Measurements from ENCODE around the gene TPRG1. TPM values are rescaled to one million over a fixed set of nuclear protein-coding genes. Genes with fewer than 3 reads are reported as not detected.
A peak's percentile ranks its signal among the peaks of the same experiment; 100 is the strongest.

The TPRG1 gene, protein sequence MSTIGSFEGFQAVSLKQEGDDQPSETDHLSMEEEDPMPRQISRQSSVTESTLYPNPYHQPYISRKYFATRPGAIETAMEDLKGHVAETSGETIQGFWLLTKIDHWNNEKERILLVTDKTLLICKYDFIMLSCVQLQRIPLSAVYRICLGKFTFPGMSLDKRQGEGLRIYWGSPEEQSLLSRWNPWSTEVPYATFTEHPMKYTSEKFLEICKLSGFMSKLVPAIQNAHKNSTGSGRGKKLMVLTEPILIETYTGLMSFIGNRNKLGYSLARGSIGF
- total RNA-seq = 1.9 to 3.3 TPM (median 2.4 TPM) in 3 replicates

DNA sequence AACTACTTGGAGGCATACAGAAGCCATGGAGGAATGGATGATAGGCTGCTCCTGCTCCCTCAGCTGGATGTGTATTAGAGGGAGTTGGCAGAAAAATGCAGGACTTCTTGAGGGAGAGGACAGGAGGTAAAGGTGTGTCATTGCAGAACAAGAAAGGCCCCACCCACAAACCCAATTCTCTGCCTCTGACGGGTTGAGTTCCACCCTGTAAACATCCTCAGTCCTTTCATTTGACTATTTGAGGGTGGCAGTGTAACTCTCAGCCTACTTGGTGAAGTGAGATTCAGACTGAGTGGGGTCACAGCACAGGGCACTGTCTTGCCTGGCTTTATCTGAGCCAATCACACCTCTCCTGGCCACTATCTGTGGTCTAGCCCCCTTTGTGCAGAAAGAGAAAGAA, at the start of gene TPRG1:
Gene TPRG1 (plus strand): TSS at position 265 of the 400 bp plus-strand sequence. CDS start 35,414 bp downstream, outside the sequence.
- Mint-ChIP-seq H3K36me3 (no peaks in the 10 kb centered on the region), H3K4me3 (no peak within 1 kb of the TSS)

DNA sequence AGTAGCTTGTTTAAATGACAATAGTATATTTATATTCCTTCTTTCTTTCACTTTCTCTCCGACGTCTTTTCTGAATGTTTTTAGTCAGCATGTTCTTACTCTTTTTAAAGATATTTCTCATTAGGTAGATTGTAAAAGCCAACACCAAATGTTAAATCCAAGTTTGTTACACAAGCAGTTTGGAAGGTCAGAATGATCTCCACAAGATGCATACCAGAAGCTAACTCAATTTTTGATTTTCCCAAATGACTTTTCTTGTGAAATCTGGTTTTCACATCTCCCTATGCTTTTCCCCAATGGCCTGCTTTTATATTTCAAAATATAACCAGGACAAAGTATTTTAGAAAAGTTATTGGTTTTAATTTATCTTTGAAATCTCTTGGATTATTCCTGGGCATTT, 49.7 kb upstream of the TPRG1 start:
- DNase-seq (ENCODE audit: low spot score in 2 of 2, unreplicated experiment in 2 of 2) = no peak
- TF ChIP-seq, protein P1, sequence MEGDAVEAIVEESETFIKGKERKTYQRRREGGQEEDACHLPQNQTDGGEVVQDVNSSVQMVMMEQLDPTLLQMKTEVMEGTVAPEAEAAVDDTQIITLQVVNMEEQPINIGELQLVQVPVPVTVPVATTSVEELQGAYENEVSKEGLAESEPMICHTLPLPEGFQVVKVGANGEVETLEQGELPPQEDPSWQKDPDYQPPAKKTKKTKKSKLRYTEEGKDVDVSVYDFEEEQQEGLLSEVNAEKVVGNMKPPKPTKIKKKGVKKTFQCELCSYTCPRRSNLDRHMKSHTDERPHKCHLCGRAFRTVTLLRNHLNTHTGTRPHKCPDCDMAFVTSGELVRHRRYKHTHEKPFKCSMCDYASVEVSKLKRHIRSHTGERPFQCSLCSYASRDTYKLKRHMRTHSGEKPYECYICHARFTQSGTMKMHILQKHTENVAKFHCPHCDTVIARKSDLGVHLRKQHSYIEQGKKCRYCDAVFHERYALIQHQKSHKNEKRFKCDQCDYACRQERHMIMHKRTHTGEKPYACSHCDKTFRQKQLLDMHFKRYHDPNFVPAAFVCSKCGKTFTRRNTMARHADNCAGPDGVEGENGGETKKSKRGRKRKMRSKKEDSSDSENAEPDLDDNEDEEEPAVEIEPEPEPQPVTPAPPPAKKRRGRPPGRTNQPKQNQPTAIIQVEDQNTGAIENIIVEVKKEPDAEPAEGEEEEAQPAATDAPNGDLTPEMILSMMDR (IDR thresholded peaks at IDR 0.05; ENCODE audit: unreplicated experiment) = no peak
- H3K27me3 Mint-ChIP-seq (ENCODE audit: low read depth) = no peaks in the 10 kb centered on the region
- H3K27ac Mint-ChIP-seq = peak overlapping the region; percentile 47
- peaks cover 3% of the 10 kb centered on the region for H3K36me3 Mint-ChIP-seq
- peaks cover 12% of the 10 kb centered on the region for H3K9me3 Mint-ChIP-seq
- H3K4me3 Mint-ChIP-seq = no peak overlapping the region
- H3K4me1 Mint-ChIP-seq = peaks cover 38% of the 10 kb centered on the region

More for the DNA sequence above, at the start of gene TPRG1:
- no peak for DNase-seq (ENCODE audit: low spot score in 2 of 2, unreplicated experiment in 2 of 2)
- TF ChIP-seq, protein P1 (IDR thresholded peaks at IDR 0.05; ENCODE audit: unreplicated experiment) = no peak
- H3K9me3 Mint-ChIP-seq = peaks cover 4% of the 10 kb centered on the region
- no peaks in the 10 kb centered on the region for H3K4me1 Mint-ChIP-seq
- no peak within 1 kb of the TSS for H3K27ac Mint-ChIP-seq
- peaks cover 2% of the 10 kb centered on the region for H3K27me3 Mint-ChIP-seq (ENCODE audit: low read depth)

DNA sequence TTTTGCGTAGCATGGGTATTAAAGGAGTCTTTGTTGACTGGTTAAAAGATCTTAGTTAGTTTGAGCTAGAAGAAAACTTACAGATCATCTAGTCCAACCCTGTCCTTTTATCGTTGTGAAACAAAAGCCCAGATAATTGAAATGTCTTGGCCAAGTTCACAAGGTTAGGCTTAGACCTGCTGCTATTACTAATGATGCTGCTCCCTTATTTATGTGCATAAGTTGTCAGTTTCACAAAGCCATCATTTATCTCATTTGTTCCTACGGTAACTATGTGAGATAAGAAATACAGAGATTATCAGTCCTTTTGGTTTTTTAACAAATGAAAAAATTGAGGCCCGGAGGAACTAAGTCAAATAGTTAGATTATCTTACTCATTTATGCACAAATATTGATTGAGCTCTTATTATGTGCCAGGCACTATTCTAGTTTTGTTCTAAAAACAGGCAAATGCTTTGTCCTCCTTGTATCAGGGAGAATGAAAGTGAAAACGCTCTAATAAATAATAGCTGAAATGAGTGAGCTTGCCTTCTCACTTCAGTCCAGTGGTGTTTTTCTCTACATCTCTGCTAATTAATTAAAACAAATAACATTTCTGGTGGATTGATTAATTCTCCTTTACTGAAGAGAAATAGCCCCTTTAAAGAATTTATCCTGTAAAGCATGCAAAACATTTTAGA, 49.1 kb upstream of the TPRG1 start:
- Mint-ChIP-seq H3K27me3 (ENCODE audit: low read depth) (no peaks in the 10 kb centered on the region), H3K9me3 (peaks cover 12% of the 10 kb centered on the region), H3K36me3 (peaks cover 3% of the 10 kb centered on the region), H3K27ac (peak overlapping the region; percentile 47), H3K4me1 (peaks cover 38% of the 10 kb centered on the region), H3K4me3 (no peak overlapping the region)
- TF ChIP-seq, protein P1 (IDR thresholded peaks at IDR 0.05; ENCODE audit: unreplicated experiment) = no peak
- no peak for DNase-seq (ENCODE audit: low spot score in 2 of 2, unreplicated experiment in 2 of 2)

DNA sequence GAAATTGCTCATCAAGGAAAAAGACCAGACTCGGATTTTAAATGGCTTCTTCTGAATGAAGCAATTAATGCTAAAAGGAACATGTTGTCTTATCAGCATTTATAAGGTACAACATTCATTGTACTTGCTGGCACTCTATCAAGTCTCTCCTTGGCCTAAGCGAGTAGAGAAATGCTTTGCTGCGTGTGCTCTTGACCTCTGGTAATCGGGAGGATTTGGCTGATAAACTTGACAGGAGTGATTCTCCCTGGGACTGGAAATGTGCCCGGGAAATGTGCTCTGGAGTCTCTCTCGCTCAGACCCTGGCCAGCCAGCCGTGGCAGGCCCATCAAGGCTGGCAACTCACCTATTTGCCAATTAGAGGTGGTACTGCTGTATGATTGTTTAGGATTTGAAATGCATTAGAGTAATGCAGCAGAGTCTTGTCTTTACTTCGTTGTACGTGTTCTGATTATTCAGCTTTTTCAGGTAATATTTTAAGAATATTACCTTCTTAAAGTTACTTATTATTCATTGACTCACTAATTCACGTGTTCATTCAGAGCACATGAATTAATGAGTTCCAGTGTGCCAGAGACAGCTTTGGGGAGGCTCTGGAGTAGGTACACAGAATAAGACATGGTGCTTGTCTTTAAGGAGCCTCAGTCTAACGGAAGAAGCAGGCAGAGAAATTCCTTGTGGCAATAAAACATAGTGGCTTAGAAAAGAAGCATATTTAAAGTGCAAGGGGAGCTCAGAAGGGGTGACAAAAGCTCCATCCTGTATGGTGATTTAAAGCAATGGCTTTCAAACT, 48.0 kb upstream of the TPRG1 start:
- peaks cover 9% of the 10 kb centered on the region for H3K9me3 Mint-ChIP-seq
- no peak for DNase-seq (ENCODE audit: low spot score in 2 of 2, unreplicated experiment in 2 of 2)
- peaks cover 38% of the 10 kb centered on the region for H3K4me1 Mint-ChIP-seq
- peaks cover 3% of the 10 kb centered on the region for H3K36me3 Mint-ChIP-seq
- no peak overlapping the region for H3K4me3 Mint-ChIP-seq
- TF ChIP-seq, protein P1 (IDR thresholded peaks at IDR 0.05; ENCODE audit: unreplicated experiment) = no peak
- no peaks in the 10 kb centered on the region for H3K27me3 Mint-ChIP-seq (ENCODE audit: low read depth)
- peak overlapping the region; percentile 47 for H3K27ac Mint-ChIP-seq

DNA sequence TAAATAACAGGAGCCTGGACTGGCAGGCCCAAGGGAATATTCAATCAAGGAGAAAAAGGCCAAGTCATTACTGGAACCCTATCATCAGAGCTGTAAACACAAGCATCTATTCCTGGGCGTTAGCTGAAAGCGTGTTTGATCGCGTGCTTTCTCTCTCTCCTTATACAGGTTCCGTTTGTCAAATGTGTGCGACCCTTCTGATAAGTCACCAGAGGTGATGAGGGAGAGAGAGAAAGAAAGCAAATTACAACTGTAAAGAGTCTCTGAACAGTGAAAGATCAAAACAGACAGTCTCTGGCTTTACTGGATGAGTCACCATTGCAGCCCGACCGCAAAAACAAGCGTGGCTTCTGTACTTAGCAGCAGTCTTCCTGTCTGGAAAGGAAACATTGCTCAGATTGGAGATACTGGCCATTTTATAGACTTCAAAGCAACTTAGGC, 39.5 kb upstream of the TPRG1 start:
- H3K36me3 Mint-ChIP-seq = no peaks in the 10 kb centered on the region
- TF ChIP-seq, protein P1 (IDR thresholded peaks at IDR 0.05; ENCODE audit: unreplicated experiment) = no peak
- no peak for DNase-seq (ENCODE audit: low spot score in 2 of 2, unreplicated experiment in 2 of 2)
- peaks cover 4% of the 10 kb centered on the region for H3K9me3 Mint-ChIP-seq
- peaks cover 15% of the 10 kb centered on the region for H3K4me1 Mint-ChIP-seq
- H3K4me3 Mint-ChIP-seq = no peak overlapping the region
- no peaks in the 10 kb centered on the region for H3K27me3 Mint-ChIP-seq (ENCODE audit: low read depth)
- peak overlapping the region; percentile 69 for H3K27ac Mint-ChIP-seq
